WTC11 (cell line): ENCODE results near the gene KLHDC8A.

Experiments used
- CREM ChIP-seq: sonication (generic); formaldehyde crosslinking; IDR thresholded peaks from 2 replicates; pipeline ENCODE4 v1.8.1; 2022; ENCODE audit warnings: mild to moderate bottlenecking, missing genetic modification reagents, moderate library complexity
- E2F1 ChIP-seq: sonication (generic); formaldehyde crosslinking; IDR thresholded peaks from 2 replicates; pipeline ENCODE4 v1.8.0; 2022; ENCODE audit warnings: mild to moderate bottlenecking, missing genetic modification reagents
- TEAD1 ChIP-seq: sonication (generic); formaldehyde crosslinking; IDR thresholded peaks from 2 replicates; pipeline ENCODE4 v1.8.0; 2022; ENCODE audit warnings: mild to moderate bottlenecking, missing genetic modification reagents
- ZNF121 ChIP-seq: sonication (generic); formaldehyde crosslinking; IDR thresholded peaks from 2 replicates; pipeline ENCODE4 v1.8.0; 2023; ENCODE audit warnings: missing genetic modification reagents
- TF ChIP-seq, protein P1 (sequence below): fragments of 200-600 bp; IDR thresholded peaks from 2 replicates; pipeline ENCODE4 v1.8.0; 2022; ENCODE audit warnings: antibody characterized with exemption
- TF ChIP-seq, protein P2 (sequence below): sonication (generic); formaldehyde crosslinking; IDR thresholded peaks from 2 replicates; pipeline ENCODE4 v1.8.1; 2022; ENCODE audit warnings: missing genetic modification reagents, borderline replicate concordance

DNA sequence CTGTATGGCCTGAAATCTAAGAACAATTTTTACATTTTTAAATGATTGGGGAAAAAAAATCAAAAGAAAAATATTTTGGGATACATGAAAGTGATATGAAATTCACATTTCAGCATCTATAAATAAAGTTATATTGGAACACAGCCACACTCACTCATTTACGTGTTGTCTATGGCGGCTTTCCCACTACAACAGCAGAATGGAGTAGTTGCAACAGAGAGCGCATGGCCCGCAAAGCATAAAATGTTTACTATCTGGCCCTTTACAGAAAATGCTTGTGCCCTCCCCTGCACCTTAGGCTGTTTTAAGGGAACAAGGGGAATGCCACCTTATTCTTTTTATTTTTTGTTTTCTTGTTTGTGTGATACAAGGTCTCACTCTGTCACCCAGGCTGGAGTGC, 3.5 kb downstream of the KLHDC8A start:
- TF ChIP-seq, protein P1, sequence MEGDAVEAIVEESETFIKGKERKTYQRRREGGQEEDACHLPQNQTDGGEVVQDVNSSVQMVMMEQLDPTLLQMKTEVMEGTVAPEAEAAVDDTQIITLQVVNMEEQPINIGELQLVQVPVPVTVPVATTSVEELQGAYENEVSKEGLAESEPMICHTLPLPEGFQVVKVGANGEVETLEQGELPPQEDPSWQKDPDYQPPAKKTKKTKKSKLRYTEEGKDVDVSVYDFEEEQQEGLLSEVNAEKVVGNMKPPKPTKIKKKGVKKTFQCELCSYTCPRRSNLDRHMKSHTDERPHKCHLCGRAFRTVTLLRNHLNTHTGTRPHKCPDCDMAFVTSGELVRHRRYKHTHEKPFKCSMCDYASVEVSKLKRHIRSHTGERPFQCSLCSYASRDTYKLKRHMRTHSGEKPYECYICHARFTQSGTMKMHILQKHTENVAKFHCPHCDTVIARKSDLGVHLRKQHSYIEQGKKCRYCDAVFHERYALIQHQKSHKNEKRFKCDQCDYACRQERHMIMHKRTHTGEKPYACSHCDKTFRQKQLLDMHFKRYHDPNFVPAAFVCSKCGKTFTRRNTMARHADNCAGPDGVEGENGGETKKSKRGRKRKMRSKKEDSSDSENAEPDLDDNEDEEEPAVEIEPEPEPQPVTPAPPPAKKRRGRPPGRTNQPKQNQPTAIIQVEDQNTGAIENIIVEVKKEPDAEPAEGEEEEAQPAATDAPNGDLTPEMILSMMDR, result no peak
- TF ChIP-seq TEAD1 (CRISPR knock-in tag) (no peak), ZNF121 (CRISPR knock-in tag) (no peak), CREM (CRISPR knock-in tag) (no peak), E2F1 (CRISPR knock-in tag) (no peak)
- TF ChIP-seq, protein P2, sequence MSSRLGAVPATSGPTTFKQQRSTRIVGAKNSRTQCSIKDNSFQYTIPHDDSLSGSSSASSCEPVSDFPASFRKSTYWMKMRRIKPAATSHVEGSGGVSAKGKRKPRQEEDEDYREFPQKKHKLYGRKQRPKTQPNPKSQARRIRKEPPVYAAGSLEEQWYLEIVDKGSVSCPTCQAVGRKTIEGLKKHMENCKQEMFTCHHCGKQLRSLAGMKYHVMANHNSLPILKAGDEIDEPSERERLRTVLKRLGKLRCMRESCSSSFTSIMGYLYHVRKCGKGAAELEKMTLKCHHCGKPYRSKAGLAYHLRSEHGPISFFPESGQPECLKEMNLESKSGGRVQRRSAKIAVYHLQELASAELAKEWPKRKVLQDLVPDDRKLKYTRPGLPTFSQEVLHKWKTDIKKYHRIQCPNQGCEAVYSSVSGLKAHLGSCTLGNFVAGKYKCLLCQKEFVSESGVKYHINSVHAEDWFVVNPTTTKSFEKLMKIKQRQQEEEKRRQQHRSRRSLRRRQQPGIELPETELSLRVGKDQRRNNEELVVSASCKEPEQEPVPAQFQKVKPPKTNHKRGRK (CRISPR knock-in tag), result no peak
